AG04449 (cell line): ENCODE measurements around the gene PKDREJ.

Source experiments
- CTCF ChIA-PET: fragments of 350-600 bp; formaldehyde crosslinking; extraction: SDS; loops from one replicate; lab custom pipeline; 2021; ENCODE audit warnings: antibody characterized with exemption; lab: Yijun Ruan, JAX
- POLR2A ChIA-PET: fragments of 400-600, 350-600 bp; formaldehyde crosslinking; extraction: SDS; loops from one replicate; lab custom pipeline; 2020; ENCODE audit warnings: antibody characterized with exemption, inconsistent platforms; lab: Yijun Ruan, JAX
- DNase-seq: peaks from one replicate; pipeline ENCODE4 v3.0.0-alpha.2; 2010; ENCODE audit warnings: low read depth, low spot score
- H3K4me3 ChIP-seq: 2 replicates; pipeline ENCODE4 v1.5.1; 2011; ENCODE audit warnings: low read depth, mild to moderate bottlenecking, control low read depth, low read length
- CTCF ChIP-seq: IDR thresholded peaks from one replicate; pipeline ENCODE4 v1.5.1; 2011; ENCODE audit warnings: mild to moderate bottlenecking, moderate library complexity, low read length, control low read depth, inconsistent platforms; ENCODE audit not compliant: insufficient read depth; ENCODE audit errors: missing control alignments

Gene PKDREJ

GRCh38 chr22:46262449-46263215, 511 bp downstream of the PKDREJ start:
- CTCF ChIA-PET, result interaction anchor here (1.7 kb wide), 1 partner anchor 257 kb away, joined by 5 read pairs; no protein-coding TSS in a partner anchor
- H3K4me3 ChIP-seq, result no peak overlapping the region
- POLR2A ChIA-PET, result interaction anchor here (1.5 kb wide), 1 partner anchor 12 kb away, joined by 3 read pairs; the partner anchor contains the start of gene CDPF1
- TF ChIP-seq CTCF, result peak; percentile 37
- no peak for DNase-seq

- POLR2A ChIA-PET, result interaction anchor here (1.4 kb wide), 1 partner anchor 10 kb away, joined by 5 read pairs; the partner anchor contains the start of gene CDPF1
- no peak for DNase-seq
- no peak overlapping the region for H3K4me3 ChIP-seq
- no peak for TF ChIP-seq CTCF
- CTCF ChIA-PET, result interaction anchor here (2.1 kb wide), 1 partner anchor 8 kb away, joined by 4 read pairs; the partner anchor contains the start of gene TTC38
Measured at GRCh38 chr22:46260038-46260437, 3.1 kb downstream of the PKDREJ start.

- ChIA-PET POLR2A (interaction anchor here (1.4 kb wide), 1 partner anchor 9 kb away, joined by 5 read pairs; the partner anchor contains the start of gene CDPF1), CTCF (interaction anchor here (2.1 kb wide), 1 partner anchor 8 kb away, joined by 4 read pairs; the partner anchor contains the start of gene TTC38)
- DNase-seq, result no peak
- TF ChIP-seq CTCF, result no peak
- no peak overlapping the region for H3K4me3 ChIP-seq
Measured at GRCh38 chr22:46259374-46259773, 3.8 kb downstream of the PKDREJ start.

- ChIA-PET CTCF (interaction anchor here (0.6 kb wide), 1 partner anchor 38 kb away, joined by 3 read pairs; no protein-coding TSS in a partner anchor), POLR2A (no interaction called here)
- TF ChIP-seq CTCF, result no peak
- no peak overlapping the region for H3K4me3 ChIP-seq
- DNase-seq, result no peak
Measured at GRCh38 chr22:46256358-46256958, 6.7 kb downstream of the PKDREJ start.

GRCh38 chr22:46251816-46252380, 11.2 kb downstream of the PKDREJ start:
- POLR2A ChIA-PET, result no interaction called here
- no peak for DNase-seq
- no peak overlapping the region for H3K4me3 ChIP-seq
- CTCF ChIA-PET, result interaction anchor here (0.9 to 1.4 kb wide), 4 partner anchors 17 to 257 kb away, joined by 3 to 5 read pairs (median 4); partner anchors contain the start of gene TTC38
- no peak for TF ChIP-seq CTCF
